BE2C (cell line): ENCODE measurements around the gene SPATA46.

Experiments
- DNase-seq: peaks from one replicate; pipeline ENCODE4 v3.0.0-alpha.2; 2020
- H3K27me3 ChIP-seq: fragments of 250-450 bp; sonication (Bioruptor Pico); 2 replicates; pipeline ENCODE4 v1.5.1; 2020; ENCODE audit warnings: mild to moderate bottlenecking
- H3K36me3 ChIP-seq: fragments of 250-450 bp; sonication (Bioruptor Pico); 2 replicates; pipeline ENCODE4 v1.5.1; 2020; ENCODE audit warnings: mild to moderate bottlenecking
- H3K4me1 ChIP-seq: fragments of 250-450 bp; sonication (Bioruptor Pico); 2 replicates; pipeline ENCODE4 v1.5.1; 2020
- H3K4me3 ChIP-seq: 2 replicates; pipeline ENCODE4 v1.5.1; 2011; ENCODE audit warnings: low read depth, low read length
- H3K9me3 ChIP-seq: fragments of 250-450 bp; sonication (Bioruptor Pico); 2 replicates; pipeline ENCODE4 v1.5.1; 2020
- CTCF ChIP-seq: IDR thresholded peaks from 2 replicates; pipeline ENCODE4 v1.5.1; 2012; ENCODE audit warnings: mild to moderate bottlenecking, low read depth, low read length

Gene SPATA46

DNA sequence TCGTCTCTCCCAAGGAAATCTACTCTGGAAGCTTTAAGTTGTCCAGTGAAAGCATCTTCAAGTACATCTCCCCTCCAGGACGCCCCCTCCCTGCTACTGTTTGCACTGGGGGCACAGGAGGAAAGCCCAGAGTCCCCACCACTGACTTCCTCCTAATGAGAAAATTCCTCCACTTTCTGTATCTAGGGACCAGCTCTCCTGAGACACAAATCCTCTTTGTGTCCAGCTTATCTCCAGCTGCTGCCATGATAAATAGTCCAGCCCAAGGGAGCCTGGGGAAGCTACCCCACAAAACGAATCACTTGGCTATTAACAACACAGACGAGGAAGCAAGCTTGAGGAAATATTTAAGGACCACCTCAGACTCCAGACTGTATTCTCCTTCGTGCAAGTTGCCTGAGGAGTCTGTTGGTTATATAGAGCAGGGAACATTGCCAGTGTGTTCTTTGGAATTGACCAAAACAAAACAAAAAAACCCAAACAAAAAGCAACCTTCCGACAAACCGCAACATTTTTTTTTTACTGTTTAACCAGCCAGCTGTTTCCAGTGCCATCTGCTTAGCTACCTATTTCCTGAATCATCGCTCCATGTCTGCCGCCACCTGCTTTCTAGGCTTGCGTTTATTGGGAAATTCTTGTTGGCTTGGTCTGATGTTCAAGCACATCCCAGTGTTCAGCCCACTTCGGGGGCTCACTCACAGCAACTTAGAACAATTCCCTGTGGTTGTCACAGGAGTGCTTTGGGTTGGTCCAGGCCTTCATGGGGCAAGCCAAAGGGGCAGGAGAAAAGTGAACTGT, 12.6 kb upstream of the SPATA46 start:
- no peak for TF ChIP-seq CTCF
- Histone ChIP-seq H3K4me1 (no peaks in the 10 kb centered on the region), H3K27me3 (no peaks in the 10 kb centered on the region), H3K9me3 (no peaks in the 10 kb centered on the region), H3K36me3 (no peaks in the 10 kb centered on the region), H3K4me3 (no peak overlapping the region)
- DNase-seq: no peak

GRCh38 chr1:162388615-162389014, 12.0 kb upstream of the SPATA46 start:
- H3K36me3 ChIP-seq: no peaks in the 10 kb centered on the region
- H3K9me3 ChIP-seq: no peaks in the 10 kb centered on the region
- no peaks in the 10 kb centered on the region for H3K27me3 ChIP-seq
- H3K4me1 ChIP-seq: no peaks in the 10 kb centered on the region
- TF ChIP-seq CTCF: no peak
- no peak for DNase-seq
- no peak overlapping the region for H3K4me3 ChIP-seq

DNA sequence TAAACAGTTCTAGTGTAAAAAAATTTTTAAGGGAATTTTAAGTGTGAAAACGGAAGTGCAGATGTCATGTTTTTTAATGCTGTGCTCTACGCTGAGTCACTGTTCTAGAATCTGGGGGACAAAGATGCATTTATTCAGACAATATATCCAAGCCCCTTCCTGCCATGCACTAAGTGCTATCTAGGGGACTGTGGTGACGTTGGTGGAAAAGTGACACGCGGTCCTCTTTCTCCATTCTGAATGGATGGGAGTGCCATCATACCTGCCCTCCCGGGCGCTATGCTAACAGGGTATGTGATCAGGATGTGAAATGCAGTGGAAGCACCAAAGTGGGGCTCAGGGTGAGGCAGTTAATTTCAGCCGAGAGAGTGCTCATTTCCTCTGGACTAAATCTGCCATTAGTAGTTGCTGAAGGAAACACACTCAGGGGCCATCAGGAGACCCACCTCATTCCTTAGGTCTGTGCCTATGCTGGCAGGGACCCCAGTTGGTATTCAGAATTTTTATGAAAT, 11.5 kb upstream of the SPATA46 start:
- DNase-seq: no peak
- H3K4me3 ChIP-seq: no peak overlapping the region
- TF ChIP-seq CTCF: no peak
- no peaks in the 10 kb centered on the region for H3K9me3 ChIP-seq
- H3K4me1 ChIP-seq: no peaks in the 10 kb centered on the region
- H3K27me3 ChIP-seq: no peaks in the 10 kb centered on the region
- no peaks in the 10 kb centered on the region for H3K36me3 ChIP-seq

- Histone ChIP-seq H3K36me3 (no peaks in the 10 kb centered on the region), H3K9me3 (no peaks in the 10 kb centered on the region), H3K27me3 (no peaks in the 10 kb centered on the region), H3K4me1 (no peaks in the 10 kb centered on the region), H3K4me3 (no peak overlapping the region)
- DNase-seq: no peak
- no peak for TF ChIP-seq CTCF
These were observed 10.8 kb upstream of the SPATA46 start for GRCh38 chr1:162387226-162388082.

DNA sequence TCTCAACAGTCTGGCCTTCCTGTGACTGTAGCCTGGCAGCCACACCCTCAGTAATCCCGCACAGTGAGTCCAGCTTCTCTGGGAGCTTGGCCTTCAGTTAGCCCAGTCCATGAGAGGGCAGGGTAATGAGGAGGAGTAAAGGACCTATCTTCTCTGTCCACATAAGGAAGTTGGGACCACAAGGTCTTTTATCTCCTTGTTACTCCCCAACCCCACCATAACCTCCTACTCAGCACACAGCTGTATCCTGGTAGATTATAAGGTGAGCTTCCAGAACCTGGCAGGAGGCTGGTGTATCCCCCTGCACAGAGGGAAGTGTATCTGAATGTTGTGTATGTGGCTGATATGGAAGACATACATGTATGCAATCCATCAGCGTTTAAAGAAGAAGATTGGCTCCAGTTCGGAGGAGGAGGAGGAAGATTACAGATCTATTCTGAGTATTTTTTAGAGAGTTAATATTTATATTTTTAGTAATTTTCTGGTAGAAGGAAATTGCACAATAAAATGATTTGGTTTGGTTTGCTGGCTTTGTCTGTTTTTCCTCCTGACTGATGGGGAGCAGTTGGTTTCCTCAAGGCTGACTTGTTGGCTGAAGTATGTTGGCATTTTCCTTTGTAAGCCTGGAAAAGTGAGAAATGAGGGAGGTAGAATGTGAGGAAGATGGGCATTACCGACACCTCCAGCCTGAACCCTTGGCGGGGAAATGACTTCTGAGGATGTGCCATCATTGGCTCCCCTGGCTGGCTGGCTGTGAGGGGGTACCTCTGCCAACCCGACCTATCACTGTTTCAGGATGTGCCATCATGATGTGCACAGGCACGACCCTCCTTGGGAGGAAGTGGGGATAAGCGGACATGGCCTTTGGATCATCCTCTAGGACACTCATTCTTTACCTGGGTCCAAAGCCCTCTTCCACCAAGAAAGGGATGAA, 9.9 kb upstream of the SPATA46 start:
- Histone ChIP-seq H3K36me3 (no peaks in the 10 kb centered on the region), H3K9me3 (no peaks in the 10 kb centered on the region), H3K27me3 (no peaks in the 10 kb centered on the region), H3K4me1 (no peaks in the 10 kb centered on the region), H3K4me3 (no peak overlapping the region)
- DNase-seq: no peak
- no peak for TF ChIP-seq CTCF
